Activated CD8-positive, alpha-beta T cell treated with anti-CD3 and anti-CD28 coated beads for 36 hours (primary cell): ENCODE measurements around the gene SNAPIN. TPM values are rescaled to one million over a fixed set of nuclear protein-coding genes. Genes with fewer than 3 reads are reported as not detected.
A peak's percentile ranks its signal among the peaks of the same experiment; 100 is the strongest.

ENCODE experiments used
- ATAC-seq: fragments of 200-7000 bp; cut with Tn5 transposase; one replicate; pipeline ENCODE4 v1.10.0; 2021; ENCODE audit warnings: mild to moderate bottlenecking, moderate library complexity
- CTCF ChIA-PET: fragments of 350-600 bp; sonication (Branson Sonifier 250); formaldehyde crosslinking; loops from one replicate; lab custom pipeline; 2021; ENCODE audit warnings: antibody characterized with exemption; lab: Charles Lee
- POLR2A ChIA-PET: fragments of 350-600 bp; sonication (Branson Sonifier 250); formaldehyde crosslinking; loops from one replicate; lab custom pipeline; 2021; ENCODE audit warnings: antibody characterized with exemption; lab: Charles Lee
- DNase-seq: peaks from one replicate; pipeline ENCODE4 v3.0.0-alpha.2; 2020
- H3K27ac Mint-ChIP-seq: one replicate; pipeline ENCODE4 v1.8.0; 2021; ENCODE audit warnings: mild to moderate bottlenecking, mixed read lengths
- H3K27me3 Mint-ChIP-seq: one replicate; pipeline ENCODE4 v1.8.0; 2021; ENCODE audit warnings: mixed read lengths
- H3K36me3 Mint-ChIP-seq: one replicate; pipeline ENCODE4 v1.8.0; 2021; ENCODE audit warnings: low read depth, mixed read lengths
- H3K4me1 Mint-ChIP-seq: one replicate; pipeline ENCODE4 v1.8.0; 2021; ENCODE audit warnings: low read depth, mixed read lengths
- H3K4me3 Mint-ChIP-seq: one replicate; pipeline ENCODE4 v1.8.0; 2021; ENCODE audit warnings: mild to moderate bottlenecking, moderate library complexity, mixed read lengths
- H3K9me3 Mint-ChIP-seq: one replicate; pipeline ENCODE4 v1.8.0; 2021; ENCODE audit warnings: mixed read lengths
- CTCF ChIP-seq: fragments of 200-600 bp; IDR thresholded peaks from one replicate; pipeline ENCODE4 v1.8.0; 2022; ENCODE audit warnings: antibody characterized with exemption, mild to moderate bottlenecking
- intact Hi-C: fragments of 100-400 bp; cut with micrococcal nuclease; formaldehyde crosslinking; loops from one replicate; pipeline ENCODE4 v1.10.0; 2022
- total RNA-seq, 2 experiments: library from RNA; stranded (reverse); gene quantifications; one replicate each; pipeline ENCODE4 v1.2.3, GENCODE V29; 2021

Gene SNAPIN
- total RNA-seq, 2 experiments from 2014 or later, result 25.7 to 27.3 TPM

GRCh38 chr1:153693466-153693865 is 35.0 kb downstream of the SNAPIN start:
- intact Hi-C loops, result no loop called here
- H3K27me3 Mint-ChIP-seq, result peaks cover 2% of the 10 kb centered on the region
- ATAC-seq (no peak), DNase-seq (no peak)
- no peaks in the 10 kb centered on the region for H3K9me3 Mint-ChIP-seq
- ChIA-PET CTCF (no interaction called here), POLR2A (no interaction called here)
- no peaks in the 10 kb centered on the region for H3K36me3 Mint-ChIP-seq
- no peaks in the 10 kb centered on the region for H3K4me1 Mint-ChIP-seq
- TF ChIP-seq CTCF, result no peak
- H3K27ac Mint-ChIP-seq, result no peak overlapping the region
- no peak overlapping the region for H3K4me3 Mint-ChIP-seq

- CTCF ChIA-PET, result no interaction called here
- Mint-ChIP-seq H3K4me1 (no peaks in the 10 kb centered on the region), H3K27me3 (peaks cover 2% of the 10 kb centered on the region), H3K9me3 (no peaks in the 10 kb centered on the region), H3K4me3 (no peak overlapping the region), H3K27ac (no peak overlapping the region), H3K36me3 (no peaks in the 10 kb centered on the region)
- no peak for TF ChIP-seq CTCF
- intact Hi-C loops, result no loop called here
- POLR2A ChIA-PET, result no interaction called here
- no peak for ATAC-seq
- DNase-seq, result no peak
These were observed 38.2 kb downstream of the SNAPIN start for GRCh38 chr1:153696741-153697140.

GRCh38 chr1:153697191-153698019 is 38.9 kb downstream of the SNAPIN start:
- H3K4me1 Mint-ChIP-seq, result no peaks in the 10 kb centered on the region
- H3K9me3 Mint-ChIP-seq, result no peaks in the 10 kb centered on the region
- H3K4me3 Mint-ChIP-seq, result no peak overlapping the region
- DNase-seq (no peak), ATAC-seq (no peak)
- intact Hi-C loops, result no loop called here
- CTCF ChIA-PET, result no interaction called here
- no peak for TF ChIP-seq CTCF
- POLR2A ChIA-PET, result no interaction called here
- peaks cover 2% of the 10 kb centered on the region for H3K27me3 Mint-ChIP-seq
- no peaks in the 10 kb centered on the region for H3K36me3 Mint-ChIP-seq
- H3K27ac Mint-ChIP-seq, result no peak overlapping the region

- intact Hi-C loops, result no loop called here
- CTCF ChIA-PET, result no interaction called here
- Mint-ChIP-seq H3K4me3 (no peak overlapping the region), H3K9me3 (no peaks in the 10 kb centered on the region), H3K4me1 (no peaks in the 10 kb centered on the region), H3K27ac (no peak overlapping the region), H3K36me3 (no peaks in the 10 kb centered on the region), H3K27me3 (peaks cover 2% of the 10 kb centered on the region)
- no peak for TF ChIP-seq CTCF
- POLR2A ChIA-PET, result no interaction called here
- ATAC-seq (no peak), DNase-seq (peak; percentile 7)
These were observed 39.8 kb downstream of the SNAPIN start for GRCh38 chr1:153698020-153698922.
